NCI-H146 (cell line): ENCODE data around the gene ARX.

ENCODE experiments used
- DNase-seq: peaks from one replicate; lab custom pipeline; 2025; lab: John Stamatoyannopoulos, UW

Gene ARX

DNA sequence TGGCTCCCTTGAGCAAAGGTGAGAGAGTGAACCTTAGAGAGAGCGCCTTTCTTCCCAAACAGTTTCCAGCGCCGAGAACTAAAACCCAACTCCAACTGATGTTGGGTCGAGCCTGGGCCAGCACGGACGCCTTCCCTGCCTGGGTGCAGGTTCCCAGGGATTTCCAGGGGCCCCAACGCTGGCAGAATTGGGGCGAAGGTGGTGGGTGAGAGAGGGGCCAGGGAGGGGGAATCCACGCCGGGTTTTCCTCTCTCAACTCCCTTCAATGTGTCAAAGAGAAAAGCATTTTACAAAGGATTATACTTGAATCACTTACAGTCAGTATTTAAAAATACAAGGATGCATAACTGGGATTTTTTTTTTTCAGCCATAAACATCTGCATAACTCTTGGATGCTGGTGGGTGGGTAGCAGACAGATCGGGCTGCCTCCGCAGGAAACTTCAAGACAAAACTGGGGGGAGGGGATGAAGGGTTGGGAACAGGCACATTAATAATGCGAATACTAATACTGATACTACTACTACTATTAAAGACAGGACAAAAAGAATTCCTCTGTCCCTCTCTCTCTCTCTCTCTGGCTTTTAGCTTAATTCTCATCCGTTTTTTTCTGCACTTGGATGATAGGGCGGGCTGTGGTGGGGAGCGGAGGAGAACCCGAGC lies 1.3 kb upstream of the ARX start:
- DNase-seq = no peak

DNA sequence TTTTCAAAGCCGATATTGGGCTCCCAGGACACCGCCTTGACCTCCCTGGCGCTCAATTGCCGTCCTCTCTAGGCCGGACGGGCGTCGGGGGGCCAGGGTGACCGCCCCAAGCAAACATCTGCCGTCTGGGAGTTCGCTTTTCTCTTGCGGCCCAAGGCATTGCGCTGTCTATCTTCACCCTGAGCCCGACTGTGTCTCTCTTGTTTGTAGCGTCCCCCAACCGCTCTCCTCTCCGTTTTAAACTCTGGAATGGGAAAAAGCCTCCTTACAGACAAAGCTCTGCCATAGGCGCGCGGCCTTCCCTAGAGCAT lies 551 bp upstream of the ARX start:
- no peak for DNase-seq

DNA sequence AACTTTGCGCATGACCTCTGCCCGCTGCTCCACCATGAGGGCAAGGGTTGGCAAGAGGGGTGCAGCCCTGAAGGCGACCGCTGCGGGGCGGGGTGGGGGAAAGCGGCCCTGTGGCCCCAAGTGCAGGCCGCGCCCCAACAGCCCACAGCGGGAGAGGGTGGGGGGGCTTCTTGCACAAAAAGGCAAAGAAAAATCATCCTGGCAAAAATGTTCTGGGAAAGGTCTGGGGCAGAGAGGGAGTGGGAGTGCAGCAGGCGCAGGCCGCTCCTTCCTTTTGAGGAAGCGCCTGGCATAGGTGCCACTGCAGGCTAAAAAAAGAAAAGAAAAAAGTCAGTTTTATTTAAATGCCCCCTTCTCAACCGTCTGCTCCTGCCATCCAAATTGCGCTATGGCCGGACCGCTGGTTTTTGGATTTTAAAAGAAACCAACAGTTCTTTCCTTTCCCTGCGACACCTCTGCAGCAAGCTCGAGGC lies 1.4 kb downstream of the ARX start:
- no peak for DNase-seq

DNA sequence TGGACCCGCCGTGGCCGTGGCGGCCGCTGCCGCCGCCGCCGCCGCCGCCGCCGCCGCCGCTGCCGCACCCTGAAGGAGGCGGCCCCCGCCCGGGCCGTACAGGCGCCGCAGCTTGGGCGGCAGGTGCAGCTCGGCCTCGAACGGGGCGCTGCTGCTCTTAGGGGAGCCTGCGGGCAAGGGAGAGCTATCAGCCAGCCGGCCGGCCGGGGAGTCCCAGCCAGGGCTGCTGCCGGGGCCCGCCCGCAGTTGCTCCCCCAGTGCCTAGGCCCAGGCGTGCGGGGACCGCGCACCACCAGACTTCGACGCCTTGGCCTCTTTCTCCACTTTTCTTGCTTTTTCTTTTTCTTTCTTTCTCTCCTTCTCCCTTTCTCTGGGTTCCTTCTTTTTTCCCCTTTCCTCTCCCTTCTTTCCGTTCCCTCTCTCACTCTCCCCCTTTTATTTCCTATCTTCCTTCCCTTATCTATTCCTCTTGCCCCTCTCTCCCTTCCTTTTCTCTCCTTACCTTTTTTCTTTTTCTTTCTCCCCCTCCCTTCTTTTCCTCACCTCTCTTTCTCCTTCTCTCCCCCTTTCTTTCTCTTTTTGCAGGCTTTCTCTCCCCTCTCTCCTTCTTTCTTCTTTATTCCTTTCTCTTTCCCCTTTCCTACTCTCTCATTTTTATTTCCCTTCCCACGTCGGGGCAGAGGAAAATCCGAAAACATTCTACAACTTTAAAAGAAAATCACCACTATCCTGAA lies 2.0 kb downstream of the ARX start:
- DNase-seq = peak; percentile 53

DNA sequence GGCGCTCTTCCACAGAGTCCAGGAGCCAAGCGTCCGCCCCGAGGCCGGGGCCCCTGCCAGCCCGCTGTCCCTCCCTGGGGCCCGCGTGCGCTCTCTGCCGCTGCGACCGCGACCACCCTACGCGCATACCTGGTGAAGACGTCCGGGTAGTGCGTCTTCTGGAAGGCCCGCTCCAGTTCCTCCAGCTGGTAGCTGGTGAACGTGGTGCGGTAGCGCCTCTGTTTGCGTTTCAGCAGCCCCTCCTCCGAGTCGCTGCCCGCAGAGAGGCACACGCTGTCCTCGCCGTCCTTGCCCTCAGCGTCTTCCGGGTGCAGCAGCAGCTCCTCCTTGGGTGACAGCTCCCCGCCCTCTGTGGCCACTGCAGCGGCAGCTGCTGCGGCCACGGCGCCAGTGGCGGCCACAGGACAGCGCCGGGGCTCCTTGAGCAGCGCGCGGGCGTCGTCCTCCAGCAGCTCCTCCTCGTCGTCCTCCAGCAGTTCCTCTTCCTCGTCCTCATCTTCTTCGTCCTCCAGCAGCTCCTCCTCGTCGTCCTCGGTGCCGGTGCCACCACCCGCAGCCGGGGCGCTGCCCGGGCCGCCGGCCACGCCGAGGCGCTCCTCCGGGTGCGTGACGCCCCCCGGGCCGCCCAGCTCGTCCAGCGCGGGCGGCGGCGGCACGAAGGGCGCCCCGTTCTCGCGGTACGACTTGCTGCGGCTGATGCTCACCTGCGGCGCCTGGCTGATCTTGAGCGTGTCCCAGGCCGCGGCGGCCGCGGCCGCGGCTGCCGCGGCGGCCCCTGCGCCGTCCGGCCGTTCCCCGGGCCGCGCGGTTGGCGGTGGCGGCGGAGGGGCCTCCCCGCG lies 2.8 kb downstream of the ARX start:
- no peak for DNase-seq

DNA sequence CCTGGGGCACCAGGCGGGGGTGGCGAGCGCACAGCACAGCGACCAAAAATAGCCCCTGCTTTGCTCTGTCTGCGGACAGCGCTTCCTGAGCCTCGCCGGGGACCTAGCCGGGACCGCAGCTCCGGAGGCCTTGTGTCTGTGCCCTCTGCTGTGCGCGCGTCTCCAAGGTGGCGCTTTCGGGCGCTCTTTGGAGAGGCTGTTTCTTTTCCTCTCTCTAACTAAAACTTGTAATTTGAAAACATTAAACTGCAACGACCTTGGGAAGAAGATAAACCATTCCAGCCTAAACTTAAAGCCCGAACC lies 3.4 kb downstream of the ARX start:
- DNase-seq = no peak

DNA sequence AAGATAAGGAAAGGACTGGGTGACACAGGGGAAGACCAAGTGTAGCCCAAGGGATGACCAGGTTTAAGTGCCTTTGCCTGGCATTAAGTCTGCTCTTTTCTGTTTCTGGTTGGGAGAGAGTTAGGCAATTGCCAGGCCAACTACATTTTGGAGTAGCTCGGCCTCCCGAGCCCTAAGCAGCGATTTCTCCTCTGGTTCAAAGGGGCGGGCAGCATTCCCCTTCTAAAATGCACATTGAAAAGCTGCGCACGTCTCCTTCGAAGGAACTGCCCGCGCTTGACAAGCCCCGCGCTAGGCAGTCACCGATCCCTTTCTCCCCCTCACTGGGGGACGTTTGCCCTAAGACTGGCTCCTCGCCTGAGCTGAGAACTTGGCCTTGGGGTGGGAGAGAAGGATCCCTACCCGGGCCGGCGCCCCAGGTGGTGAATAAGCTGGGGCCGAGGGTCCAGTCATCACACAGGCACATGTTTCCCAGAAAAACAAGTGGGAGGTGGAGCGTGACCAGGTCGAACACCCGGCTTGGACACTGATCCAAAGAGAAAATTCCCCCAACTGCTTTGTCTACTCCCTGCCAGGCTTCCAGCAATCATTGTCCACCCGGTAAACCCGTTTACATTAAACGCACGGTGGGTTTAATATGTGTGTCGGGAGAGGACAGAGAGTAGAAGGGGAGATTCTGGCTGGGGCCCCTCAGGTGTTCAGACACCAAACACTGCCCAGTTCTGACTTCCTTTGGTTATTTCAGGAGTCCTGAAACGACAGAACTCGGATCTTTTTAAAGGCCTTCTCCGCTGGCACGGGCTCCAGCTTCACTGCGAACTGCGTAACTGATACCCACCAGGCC lies 4.0 kb downstream of the ARX start:
- DNase-seq = no peak

DNA sequence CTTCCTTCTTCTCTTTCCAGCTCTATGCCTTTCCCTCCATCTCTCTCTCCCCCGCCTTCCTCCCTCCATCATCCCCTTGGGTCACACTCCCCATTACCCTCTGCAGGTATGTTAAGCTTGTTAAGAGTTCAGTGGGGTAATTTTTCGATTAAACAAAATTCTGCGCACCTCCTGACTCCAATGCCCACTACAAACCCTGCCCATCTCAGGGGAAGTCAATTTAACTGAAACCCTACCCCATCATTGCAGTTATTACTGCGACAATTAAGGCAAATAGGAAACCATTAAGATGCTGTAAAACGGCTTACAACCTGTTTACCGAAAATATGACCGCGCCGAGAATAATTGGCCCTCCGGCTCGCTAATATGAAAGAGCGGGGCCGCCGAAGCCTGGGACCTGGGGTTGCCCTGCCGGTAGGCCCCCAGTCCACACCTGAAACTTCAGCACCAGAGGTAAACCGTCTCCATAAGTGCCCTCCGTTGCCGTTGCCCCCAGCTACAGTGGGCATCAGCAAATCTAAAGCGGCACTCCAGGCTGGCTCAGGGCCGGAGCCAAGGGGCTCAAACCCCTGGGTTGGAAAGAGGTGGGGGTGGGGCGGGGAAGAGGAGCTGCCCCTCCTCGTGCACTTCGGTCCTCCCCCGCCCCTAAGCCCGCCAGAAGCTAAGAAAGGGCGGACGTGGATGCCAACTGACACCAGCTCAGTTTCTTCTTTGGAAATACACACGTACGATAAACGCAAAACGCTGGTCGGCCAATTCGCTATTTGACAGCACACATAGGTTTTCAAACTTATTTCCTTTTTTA lies 4.8 kb downstream of the ARX start:
- DNase-seq = no peak

DNA sequence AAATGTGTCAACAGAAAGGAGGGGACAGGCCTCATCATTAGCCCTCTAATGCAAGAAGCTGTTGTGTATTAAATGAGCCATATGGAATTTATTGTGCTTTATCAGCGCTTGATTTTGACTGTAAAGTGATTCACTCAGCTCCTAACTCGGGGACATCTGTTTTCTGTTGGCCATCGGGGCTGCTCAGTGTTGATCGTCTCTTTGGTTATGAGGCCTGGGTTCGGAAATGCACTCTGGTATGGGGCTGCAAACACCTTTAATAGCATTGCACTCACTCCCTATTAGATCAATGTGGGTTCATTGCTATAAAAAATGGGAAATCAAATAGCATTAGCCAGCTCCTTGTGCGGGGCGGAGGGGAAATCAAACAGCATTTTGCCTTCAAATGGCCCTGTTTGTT lies 6.4 kb downstream of the ARX start:
- no peak for DNase-seq

DNA sequence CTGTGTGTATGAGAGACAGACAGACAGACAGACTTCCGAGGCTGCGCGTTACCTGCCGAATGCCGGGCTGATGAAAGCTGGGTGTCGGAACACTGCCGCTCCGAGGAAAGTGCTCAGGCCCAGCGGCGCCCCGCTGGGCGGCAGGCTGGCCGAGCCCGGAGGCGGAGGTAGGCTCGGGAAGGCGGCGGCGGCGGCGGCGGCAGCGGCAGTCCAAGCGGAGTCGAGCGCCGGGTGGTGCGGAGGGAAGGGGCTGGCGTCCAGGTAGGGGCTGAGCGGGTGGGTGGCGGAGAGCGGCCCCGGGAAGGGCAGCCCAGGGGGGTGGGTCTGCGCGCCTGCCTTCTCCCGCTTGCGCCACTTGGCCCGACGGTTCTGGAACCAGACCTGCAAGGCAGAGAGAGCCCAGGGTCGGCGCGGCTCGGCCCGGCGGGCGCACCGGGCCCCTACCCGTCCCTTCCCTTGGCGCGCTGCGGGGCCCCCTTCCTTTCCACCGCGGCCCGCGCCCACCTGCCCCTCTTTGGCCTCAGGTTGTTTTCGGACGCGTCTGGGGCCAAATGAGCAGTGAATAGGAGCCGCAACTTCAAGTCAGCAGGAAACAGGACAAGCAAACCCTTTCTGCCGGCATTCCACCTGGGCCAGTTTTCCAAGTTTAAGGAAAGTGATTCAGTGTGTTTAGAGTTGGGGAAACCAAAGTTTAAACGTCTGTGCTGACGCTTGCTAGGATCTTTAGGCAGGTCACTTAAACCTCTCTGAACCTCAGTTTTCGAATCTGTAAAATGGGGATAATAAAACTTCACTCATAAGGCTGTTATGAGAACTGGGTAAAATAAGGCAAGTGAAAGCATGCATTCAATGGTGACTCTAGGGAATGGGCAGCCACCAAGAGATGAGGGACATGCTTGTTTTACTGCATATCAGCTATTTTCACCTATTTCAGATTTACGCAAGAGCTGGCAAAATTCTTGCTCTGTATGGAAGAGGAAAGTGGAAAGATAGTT lies 8.4 kb downstream of the ARX start:
- no peak for DNase-seq

DNA sequence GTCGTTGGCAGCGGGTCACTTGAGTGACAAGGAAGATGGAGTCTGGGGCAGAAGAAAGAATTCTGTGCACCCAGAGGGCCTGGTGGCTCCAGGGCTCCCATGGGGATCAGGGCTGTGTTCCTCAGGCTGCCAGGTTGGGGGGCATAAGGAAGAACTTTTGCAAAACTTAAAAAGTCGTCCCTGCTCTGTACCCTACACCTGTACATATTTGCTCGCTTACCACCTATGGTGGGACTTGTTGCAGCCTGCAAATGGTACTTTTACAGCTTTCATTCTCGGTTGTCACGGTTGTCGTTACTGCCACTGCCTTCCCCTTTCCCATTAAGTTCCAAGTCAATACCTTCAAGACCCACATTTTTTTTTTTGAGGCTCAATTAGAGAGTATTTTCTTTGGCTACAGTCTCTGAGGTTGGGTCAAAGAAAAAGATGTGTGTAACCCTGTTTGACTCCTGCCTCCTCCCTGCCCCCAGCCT lies 9.1 kb downstream of the ARX start:
- DNase-seq = no peak

DNA sequence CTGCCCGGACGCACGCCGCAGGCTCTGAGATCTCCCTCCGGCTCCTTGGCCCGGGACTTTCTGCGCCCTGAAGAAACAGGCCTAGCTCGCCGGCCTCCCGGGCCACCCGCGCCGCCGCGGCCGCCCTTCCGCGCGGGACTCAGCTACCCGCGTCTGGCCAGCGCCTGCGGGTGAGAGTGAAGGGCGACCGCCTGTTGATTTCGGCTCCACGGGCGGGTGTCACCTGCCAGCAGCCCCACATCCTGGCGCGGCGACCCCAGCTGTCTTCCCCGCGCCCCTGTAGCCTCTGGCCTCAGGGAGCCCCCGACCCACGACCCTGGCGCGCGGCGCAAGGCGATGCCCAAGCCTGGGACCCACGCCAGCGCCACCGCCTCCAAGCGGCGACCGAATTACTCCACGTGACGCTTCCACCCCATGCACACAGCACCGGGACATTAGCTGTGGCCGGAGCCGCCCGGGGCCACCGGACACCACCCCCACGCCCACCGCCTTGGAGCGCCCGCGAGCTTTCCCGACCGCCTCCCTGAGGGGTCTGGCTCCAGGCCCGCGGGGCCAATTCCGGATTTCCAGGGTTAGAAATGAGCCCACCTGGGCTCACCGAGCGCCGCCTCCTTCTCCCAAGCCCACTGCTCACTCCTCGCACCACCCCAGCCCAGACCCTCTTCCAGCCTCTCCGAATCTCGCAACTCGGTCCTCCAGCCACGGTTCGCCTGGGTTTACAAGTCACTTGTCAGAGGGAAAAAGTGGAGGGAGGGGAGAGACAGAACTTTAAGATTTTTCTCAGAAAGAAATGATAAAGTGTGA lies 10.2 kb downstream of the ARX start:
- no peak for DNase-seq

DNA sequence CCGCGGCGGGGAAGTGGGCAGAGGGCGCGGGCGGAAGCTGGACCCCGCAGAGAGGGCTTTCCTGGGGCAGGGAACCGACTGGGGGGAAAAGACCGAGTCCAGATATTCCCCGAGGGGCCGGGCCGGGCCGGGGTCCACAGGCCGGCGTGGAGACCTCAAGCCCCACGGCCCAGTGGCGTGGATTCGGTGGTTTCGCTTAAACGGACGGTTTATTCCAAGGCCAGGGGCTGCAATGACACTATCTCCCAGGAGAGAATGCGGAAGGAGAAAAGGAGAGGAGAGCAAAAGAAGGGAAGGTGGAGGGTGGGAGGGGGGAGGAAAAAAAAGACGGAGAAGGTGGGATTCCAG lies 10.8 kb downstream of the ARX start:
- no peak for DNase-seq

DNA sequence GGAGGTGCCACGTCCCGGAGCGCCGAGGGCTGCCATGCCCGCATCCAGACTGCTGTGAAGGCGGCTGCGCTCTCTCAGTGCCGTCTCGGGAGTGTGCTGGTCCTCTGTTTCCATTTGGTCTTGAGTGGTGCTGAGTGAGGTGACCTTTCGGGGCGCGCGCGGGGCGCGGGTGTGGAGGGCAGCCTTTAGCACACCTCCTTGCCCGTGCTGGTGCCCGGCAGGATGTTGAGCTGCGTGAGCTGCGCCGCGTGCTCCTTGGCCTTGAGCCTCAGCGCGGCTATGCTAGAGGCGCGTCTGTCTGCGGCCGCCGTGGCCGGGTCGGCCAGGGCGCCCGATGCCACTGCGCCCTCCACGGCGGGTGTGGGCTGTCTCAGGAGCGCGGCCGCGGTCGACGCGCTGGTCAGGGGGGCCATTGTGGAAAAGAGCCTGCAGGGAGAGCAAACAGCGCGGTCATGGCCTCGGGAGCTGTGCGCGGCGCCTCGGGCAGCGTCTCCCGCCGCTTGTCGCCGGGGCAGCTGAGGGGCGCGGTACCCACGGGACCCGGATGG lies 11.2 kb downstream of the ARX start:
- DNase-seq = no peak

DNA sequence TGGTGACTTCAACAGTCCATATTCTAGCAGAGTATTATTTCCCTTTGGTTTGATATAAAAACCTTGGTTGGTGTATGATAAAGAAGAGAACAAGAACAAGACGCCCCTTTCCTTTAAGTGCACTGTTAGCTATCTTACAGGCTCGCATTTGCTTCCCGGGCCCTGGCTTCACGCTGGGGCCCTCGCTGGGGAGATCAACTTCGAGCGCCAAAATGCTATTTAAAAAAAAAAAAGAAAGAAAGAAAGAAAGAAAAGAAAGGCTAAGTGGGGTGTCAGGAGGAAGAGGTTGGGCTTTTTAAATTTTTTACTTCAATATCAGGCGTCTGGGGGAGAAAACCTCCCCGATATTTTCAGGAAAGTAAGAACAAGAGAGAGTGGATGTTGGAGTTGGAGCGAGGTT lies 11.7 kb downstream of the ARX start:
- DNase-seq = no peak

DNA sequence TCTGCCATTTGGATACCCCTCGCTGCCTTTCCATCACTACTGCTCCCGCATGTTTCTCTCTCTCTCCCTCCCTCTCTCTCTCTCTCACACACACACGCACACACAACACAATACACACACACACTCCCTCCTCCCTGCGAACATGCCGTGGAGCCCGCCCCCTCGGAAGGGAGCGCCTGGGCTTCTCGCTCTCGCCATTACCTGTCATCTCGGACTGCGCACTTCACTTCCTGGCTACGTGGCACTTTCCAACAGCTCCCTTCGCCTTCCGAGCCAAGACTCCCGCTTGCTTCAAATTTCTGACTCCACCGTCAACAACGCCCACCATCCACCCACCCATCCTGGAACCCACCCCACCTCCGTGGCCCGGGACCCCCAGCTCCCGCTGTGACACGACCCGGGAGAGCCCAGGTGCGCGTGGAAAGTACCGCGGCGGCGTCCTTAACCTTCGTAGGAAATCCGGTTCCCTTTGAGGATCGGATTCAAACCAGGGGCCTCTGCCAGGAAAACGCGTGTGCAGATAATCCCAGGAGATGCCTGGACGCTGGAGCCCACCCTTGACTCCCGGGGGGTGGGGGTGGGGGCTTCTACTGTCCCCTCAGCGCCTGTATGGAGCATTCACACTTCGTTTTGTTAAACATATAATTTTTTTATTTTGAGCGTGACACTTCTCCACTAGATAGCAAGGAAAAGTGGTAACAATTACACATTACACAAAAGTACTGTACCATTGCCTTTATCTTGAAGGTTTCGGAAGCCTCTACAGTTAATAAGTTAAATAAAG lies 12.5 kb downstream of the ARX start:
- DNase-seq = no peak

DNA sequence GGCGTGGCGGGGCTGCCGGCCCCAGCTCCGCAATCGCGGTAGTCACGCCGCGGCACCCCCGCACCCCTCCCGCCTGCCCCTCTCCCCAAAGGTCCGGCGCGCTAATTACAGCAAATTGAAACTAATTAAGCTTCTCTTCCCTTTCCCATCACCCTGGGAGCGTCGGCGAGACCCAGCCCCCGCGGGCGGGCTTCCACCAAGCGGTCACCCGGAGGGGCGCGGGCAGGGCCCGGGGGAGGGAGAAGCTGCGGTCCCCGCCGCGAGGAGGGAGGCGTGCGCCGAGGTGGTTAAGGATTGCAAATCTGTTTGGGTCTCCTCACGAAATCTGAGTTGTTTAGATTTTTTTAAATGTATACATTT lies 13.1 kb downstream of the ARX start:
- DNase-seq = no peak
